COLO829 (cell line): ENCODE results near the gene YIF1B.
"Not testable (repeated sequence)": the region's sequence is repeated elsewhere in the genome, so short reads cannot be mapped to it uniquely, and the experiment has no call there.

ENCODE experiments used
- DNase-seq: peaks from one replicate; pipeline ENCODE4 v3.0.0; 2012; ENCODE audit warnings: low spot score

The YIF1B gene, protein sequence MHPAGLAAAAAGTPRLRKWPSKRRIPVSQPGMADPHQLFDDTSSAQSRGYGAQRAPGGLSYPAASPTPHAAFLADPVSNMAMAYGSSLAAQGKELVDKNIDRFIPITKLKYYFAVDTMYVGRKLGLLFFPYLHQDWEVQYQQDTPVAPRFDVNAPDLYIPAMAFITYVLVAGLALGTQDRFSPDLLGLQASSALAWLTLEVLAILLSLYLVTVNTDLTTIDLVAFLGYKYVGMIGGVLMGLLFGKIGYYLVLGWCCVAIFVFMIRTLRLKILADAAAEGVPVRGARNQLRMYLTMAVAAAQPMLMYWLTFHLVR

DNA sequence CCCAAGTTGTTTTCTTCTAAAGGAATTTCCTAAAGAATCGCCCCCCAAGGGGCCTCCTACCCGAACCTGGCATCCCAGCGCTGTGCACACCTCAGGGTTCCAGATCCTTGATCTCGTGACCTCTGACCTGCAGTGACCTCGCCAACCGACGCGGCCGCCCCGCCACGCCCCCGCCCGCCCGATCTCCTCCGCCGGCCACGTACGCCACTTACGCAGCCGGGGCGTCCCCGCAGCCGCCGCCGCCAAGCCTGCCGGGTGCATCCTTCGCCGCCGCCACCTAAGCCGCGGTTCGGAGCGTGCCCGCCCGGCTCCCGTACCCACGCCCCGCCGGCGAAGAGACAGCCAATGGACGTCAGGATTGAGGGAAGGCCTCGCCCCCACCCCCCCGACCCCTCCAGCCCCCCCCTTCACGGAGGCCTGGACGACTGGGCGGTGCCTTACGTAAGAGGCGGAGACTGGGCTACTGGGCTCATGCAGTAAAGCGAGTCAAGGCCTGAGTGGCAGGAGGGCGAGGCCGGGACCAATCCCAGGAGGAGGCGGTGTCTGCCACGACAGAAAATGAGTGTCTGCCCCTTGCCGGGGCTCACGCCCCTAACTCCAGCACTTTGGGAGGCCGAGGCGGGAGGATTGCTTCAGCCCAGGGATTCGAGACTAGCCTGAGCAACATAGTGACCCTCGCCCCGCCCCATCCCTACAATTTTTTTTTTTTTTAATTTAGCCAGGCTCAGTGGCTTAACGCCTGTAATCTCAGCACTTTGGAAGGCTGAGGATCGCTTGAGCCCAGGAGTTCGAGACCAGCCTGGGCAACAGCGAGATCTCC lies at the start of gene YIF1B:
Gene YIF1B, minus strand, starts transcription at position 291 of the 820 bp plus-strand sequence. Its CDS starts 30 bp downstream, at position 261.
- DNase-seq, result peak; percentile 97

DNA sequence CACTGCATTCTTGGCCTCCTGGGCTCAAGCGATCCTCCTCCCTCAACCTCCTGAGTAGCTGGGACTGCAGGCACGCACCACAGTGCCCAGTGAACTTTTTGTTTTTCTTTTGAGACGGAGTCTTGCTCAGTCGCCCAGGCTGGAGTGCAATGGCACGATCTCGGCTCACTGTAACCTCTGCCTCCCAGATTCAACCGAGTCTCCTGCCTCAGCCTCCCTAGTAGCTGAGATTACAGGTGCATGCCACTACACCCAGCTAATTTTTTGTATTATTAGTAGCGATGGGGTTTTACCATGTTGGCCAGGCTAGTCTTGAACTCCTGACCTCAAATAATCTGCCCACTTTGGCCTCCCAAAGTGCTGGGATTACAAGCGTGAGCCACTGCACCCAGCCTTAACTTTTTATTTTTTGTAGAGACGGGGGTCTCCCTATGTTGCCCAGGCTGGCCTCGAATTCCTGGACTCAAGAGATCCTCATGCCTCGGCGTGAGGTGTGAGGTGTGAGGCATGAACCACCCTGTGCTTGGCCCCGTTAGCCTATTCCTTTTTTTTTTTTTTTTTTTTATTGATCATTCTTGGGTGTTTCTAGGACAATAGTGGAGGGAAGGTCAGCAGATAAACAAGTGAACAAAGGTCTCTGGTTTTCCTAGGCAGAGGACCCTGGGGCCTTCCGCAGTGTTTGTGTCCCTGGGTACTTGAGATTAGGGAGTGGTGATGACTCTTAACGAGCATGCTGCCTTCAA lies 47.4 kb upstream of the YIF1B start:
- DNase-seq, result not testable (repeated sequence)

DNA sequence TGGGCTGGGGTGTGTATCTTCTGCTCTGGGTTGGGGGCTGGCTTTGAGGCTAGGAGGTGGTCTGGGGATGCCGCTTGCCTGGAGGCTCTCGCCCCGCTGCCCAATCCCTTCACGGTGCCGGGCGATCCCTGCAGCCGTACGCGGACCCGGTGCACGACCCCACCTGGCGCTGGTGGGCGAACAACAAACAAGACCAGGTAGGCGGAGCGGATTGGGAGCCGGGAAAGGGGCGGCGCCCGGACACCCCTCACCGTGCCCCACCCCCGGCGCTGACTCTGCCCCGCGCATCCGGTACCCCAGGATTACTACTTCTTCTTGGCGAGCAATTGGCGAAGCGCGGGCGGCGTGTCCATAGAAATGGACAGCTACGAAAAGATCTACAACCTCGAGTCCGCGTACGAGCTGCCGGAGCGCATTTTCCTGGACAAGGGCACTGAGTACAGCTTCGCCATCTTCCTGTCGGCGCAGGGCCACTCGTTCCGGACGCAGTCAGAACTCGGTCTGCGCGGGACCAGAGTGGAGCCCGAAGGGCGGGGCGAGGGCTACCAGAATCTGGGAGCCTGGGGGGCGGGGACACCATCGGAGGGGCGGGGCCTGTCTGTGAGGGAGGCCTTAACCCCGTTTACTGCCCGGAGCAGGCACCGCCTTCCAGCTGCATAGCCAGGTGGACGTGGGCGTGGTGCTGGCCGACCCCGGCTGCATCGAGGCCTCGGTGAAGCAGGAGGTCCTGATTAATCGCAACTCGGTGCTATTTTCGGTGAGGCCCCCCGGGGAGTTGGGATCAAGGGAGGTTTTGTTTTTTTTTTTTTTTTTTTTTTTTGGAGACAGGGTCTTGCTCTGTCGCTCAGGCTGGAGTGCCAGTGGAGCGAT lies 46.6 kb upstream of the YIF1B start:
- peak; percentile 41 for DNase-seq

DNA sequence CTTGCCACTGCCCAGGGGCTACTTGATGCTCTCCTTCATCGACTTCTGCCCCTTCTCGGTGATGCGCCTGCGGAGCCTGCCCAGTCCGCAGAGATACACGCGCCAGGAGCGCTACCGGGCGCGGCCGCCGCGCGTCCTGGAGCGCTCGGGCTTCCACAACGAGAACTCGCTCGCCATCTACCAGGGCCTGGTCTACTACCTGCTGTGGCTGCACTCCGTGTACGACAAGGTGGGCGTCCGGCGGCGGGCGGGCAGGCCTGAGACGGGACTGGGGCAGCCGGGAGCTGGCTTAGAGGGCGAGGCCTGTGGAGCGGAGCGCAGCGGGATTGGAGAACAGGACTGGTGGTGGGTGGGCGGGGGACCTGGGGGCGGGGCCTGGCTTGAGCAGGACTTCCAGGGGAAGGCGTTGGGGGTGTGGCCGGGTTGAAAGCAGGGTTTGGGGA lies 45.9 kb upstream of the YIF1B start:
- peak; percentile 64 for DNase-seq

DNA sequence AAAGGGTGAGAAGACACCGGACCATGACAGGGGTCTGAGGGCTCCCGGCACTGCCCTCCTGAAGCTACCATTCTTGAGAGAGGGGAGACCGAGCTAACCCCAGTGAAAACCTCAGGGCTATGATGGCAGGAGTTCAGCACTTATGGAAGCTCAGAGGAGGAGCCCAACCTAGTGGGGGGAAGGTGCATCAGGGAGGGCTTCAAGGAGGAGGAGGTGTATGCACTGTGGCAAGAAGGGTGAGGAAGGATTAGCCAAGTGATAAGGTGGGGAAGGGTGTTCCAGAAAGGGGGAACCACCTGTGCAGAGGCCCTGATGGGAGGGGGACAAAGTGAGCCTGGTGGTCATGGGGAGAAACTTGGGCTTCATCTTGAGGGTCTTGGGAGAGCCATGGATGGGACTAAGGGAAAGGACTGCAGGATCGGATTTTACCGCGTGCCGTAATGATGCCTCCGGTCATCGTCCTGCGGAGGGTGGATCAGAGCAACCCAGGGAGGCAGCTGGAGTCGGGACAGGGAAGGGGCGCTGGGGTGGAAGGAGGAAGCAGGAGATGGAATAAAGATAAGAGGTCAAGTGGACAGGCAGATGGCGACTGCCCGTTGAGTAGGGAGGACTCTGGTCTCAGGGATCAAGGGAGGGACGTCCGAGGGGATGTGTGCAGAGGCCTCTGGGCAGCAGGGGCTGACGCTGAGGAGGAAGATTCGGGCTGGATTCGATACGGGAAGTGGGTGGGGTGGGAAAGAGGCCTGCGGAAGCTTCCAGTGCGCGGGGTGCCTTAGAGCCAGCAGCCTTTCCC lies 45.3 kb upstream of the YIF1B start:
- no peak for DNase-seq

DNA sequence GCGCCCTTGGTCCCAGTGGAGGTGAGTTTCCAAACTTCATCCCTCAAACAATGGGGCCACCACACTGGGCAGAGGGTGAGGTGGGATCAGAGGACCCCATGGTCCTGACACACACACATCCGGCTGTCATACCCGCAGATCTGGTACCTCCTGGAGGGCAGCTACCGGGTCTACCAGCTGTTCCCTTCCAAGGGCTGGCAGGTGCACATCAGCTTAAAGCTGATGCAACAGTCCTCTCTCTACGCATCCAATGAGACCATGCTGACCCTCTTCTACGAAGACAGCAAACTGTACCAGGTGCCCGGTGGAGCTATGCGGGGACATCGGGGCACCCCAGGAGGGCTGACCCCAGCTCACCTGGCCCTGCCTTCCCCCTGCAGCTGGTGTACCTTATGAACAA lies 44.6 kb upstream of the YIF1B start:
- DNase-seq, result no peak

DNA sequence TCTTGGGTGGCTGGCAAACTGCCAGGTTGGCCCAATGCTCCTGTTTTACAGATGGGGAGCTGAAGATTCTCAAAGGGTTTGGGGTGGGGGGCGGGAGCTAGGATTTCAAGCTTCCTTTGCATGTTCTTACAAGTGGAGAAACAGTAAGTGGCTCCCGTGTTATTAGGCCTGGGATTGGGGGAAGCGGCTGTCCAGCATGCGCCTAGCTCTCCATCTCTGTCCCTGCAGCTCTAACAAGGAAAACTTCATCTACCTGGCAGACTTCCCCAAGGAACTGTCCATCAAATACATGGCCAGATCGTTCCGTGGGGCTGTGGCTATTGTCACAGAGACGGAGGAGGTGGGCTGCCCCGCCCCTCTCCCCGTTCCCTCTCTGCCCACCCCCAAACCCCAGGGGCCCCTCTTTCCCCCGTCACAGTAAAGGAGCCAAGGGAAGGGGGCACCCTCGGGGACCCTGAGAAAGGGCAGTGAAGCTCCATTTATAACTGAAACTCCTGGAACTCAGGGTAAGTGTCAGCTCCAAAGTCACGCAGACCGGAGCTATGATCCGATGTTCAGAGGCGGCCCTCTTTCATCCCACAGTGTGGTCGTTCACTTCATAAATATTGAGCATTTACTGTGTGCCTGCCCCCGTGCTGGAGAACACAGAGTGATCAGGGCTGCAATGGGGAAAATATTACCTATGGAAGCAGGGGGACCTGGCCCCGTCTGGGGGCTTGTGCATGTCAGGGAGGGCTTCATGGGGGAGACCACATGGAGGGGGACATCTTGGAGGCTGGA lies 43.7 kb upstream of the YIF1B start:
- no peak for DNase-seq

DNA sequence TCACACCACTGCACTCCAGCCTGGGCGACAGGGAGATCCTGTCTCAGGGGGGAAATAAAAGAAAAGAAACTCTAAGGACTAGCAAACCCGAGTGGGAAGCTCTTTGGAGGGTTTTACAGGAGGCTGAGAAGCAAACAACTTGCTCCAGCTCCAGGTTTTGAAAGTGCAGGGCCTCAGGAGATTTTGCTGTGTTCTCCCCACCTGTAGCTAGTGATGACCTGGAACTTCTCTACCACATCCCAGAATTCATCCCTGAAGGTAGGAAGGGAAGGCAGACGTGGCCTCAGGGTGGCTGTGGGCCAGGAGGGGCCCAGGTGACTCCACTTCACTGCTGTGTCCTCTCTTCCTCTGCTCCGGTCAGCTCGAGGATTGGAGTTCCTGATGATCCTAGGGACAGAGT lies 42.3 kb upstream of the YIF1B start:
- no peak for DNase-seq

DNA sequence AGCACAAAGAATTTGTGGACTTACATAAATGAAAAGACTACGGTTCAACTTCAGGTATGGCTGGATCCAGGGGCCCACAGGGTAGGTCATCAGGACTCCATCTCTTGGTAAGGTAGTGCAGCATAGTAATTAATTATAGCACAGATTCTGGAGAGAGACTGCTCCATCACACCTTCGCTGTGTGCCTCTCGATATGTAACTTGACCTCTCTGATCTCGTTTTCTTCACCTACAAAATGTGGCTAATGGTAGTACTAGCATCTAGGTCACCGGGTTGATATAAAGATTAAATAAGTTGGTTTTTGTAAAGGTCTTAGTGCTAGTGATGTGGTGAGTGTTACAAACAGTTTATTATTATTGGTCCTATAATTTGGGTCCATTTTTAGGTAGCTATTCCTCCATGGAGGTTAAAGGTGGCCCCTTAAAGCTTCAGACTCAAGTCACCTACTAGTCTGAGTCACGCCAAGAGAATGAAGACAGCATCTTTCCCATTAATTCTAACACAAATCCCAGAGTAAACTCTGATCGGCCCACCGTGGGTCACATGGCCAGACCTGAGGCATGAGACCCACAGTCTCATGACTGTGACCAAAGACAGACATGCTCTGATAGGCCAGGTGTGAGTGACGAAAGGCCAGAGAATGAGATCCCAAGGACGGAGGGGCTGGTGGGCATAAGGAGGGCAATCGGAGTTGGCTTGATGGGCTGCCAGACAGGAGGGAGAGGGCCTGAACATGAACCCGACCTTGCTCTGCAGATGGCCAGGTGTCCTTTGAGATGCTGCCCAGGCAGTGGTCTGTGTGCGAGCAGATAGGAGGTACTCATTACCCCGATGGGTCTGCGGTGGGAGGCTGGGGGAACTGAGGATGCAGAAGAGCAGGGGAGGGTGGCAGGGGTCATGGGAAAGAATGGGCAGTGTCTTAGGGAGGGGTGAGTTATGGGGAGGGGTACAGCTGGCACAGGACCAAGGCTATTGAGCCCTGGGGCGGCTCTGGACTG lies 40.3 kb upstream of the YIF1B start:
- DNase-seq, result no peak

DNA sequence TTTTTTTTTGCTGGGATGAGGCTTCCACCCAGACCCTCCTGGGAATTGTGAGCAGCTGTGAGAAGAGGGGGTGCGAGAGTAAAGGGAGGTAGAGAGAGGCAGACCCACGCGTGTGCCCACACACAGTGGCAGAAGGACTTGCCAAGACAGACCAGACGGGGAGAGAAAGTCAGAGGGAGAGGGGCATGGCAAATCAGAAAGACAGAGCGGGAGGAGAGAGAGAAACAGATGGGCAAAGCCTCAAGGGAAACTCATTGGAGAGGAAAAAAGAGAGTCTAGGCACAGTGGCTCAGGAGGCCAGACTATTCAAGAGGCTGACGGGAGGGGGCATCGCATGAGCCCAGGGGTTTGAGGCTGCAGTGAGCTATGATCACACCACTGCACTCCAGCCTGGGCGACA lies 36.9 kb upstream of the YIF1B start:
- no peak for DNase-seq

DNA sequence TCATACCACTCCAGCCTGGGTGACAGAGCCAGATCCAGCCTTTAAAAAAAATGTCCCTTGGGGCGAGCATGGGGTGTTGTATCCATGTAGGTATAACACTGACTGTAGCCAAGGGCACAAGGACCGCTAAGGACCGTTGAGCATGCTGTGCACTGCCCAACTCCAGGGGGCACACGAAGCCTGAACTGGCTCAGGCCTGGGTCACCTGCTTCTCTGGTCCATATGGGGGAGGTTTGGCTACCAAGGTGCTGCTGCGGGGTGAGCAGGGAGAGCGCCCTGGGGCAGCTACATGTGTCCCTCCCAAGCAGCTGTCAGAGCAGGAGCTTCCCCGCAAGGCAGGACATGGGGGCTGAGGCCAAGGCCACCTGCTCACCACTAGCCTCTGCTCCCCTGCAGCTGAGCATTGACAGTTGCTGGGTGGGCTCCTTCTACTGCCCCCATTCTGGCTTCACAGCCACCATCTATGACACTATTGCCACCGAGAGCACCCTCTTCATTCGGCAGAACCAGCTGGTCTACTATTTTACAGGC lies 36.2 kb upstream of the YIF1B start:
- no peak for DNase-seq

DNA sequence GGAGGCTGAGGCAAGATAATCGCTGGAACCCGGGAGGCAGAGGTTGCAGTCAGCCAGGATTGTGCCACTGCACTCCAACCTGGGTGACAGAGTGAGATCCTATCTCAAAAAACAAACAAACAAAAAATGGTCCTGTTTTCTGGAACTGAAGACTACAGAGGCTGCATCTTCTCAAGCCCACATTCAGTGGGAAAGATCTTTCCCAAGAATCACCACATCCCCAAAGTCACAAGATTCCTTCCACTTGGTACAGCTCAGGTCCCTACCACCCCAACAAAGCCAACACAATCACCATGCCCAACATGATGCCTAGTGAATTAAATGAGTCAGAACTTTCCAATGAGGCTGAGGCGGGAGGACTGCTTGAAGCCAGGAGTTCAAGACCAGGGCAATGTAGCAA lies 35.1 kb upstream of the YIF1B start:
- no peak for DNase-seq

DNA sequence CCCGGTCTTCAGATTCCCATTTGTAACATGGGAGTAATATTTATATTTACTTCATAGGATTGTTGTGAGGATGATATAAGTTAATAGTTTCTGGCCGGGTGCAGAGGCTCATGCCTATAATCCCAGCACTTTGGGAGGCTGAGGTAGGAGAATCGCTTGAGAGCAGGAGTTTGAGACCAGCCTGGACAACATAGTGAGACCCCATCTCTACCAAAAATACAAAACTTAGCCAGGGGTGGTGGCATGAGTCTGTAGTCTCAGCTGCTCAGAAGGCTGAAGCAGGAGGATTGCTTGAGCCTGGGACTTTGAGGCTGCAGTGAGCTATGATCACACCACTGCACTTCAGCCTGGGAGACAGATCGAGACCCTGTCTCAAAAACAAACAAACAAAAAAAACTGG lies 31.1 kb upstream of the YIF1B start:
- no peak for DNase-seq

DNA sequence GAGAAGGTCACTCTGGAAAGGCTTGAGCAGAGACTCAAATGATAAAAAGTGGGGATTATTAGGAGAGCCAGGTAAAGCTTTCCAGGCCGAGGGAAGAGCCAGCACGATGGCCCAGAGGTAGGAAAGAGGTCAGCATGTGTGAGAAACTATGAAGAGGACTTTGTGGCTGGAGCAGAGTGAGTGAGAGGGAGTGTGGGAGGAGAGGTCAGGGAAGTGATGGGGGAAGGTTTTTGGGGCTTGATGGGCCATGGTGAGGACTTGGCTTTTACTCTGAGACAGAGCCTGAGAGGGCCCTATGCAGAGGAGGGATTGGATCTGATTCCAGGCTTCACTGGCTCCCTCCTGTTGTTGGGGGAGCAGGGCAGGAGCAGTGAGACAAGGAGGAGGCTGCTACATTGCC lies 25.2 kb upstream of the YIF1B start:
- no peak for DNase-seq

DNA sequence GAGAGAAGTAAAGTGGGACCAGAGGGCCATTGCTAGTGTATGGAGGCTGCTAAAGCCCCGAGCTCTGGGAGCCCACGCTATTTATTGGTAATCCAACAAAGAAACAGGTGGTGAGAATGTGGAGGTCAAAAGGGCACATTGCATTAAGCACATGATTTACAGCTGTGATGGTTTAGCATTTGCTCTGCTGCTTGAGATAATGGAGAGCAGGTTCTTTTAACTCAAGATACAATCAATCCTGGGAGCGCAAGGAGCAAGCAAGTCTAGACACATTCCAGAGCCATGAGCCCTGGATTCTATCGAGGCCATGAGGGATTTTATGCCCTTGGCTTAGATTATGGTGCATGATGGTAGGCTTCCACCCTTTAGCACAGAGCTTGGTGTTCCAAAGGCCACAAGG lies 23.3 kb upstream of the YIF1B start:
- DNase-seq, result not testable (repeated sequence)

DNA sequence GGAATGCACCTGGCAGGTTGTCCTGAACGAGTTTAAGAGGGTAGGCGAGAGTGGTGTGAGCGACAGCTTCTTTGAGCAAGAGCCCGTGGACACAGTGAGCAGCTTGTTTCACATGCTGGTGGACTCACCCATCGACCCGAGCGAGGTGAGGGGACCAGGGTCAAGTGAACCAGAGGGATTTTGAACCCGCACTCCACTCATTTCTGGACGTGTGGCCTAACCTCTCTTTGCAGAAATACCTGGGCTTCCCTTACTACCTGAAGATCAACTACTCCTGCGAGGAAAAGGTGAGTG lies 21.6 kb upstream of the YIF1B start:
- no peak for DNase-seq

DNA sequence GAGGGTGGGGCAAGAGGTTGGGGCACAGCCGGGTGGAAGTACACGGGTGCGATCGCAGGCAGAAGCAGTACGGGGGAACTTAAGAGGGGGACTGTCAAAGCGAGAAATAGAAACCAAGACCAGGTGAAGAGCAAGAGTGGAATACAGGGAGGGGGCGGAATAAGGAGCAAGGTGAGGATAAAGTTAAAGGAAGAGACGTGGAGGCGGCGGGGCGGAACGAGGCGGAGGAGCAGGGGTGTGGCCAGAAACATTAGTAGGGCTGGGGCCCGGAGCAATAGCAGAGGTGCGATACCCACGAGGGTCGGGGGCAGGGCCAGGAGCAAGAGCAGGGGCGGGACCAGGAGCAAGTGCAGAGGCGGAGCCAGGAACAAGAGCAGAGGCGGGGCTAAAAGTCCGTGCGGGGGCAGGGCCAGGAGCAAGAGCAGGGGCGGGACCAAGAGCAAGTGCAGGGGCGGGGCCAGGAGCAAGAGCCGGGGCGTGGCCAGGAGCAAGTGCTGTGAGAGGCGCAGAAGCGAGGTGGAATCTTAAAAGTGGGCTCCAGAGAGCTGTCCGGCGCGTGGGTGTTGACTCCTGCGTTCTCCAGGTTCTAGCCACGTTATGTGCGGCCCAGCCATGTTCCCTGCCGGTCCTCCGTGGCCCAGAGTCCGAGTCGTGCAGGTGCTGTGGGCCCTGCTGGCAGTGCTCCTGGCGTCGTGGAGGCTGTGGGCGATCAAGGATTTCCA lies 21.1 kb upstream of the YIF1B start:
- peak; percentile 91 for DNase-seq
